Stomach (tissue), 9 donors: ENCODE results near the gene TNFRSF1A. TPM values are rescaled to one million over a fixed set of nuclear protein-coding genes. Genes with fewer than 3 reads are reported as not detected.

Experiments used
- DNase-seq, 2 donors: peaks; one replicate each; pipeline versions ENCODE4 v3.0.0 to v3.0.0-alpha.2; 2013 to 2019
- H3K27ac ChIP-seq, 5 donors: fragments of 200-600 bp in 4 of 5; sonication (generic) in 4 of 5; one replicate each; pipeline ENCODE4 v1.5.1; 2013 to 2019; ENCODE audit warnings: mild to moderate bottlenecking in 1 of 5, moderate library complexity in 1 of 5
- H3K27me3 ChIP-seq, 3 donors: fragments of 200-600 bp; sonication (generic); one replicate each; pipeline ENCODE4 v1.5.1; 2017 to 2019; ENCODE audit warnings: mixed run types in 1 of 3
- H3K36me3 ChIP-seq, 4 donors: fragments of 200-600 bp; sonication (generic); 1 replicate in 3 of 4; 2 replicates in 1 of 4; pipeline ENCODE4 v1.5.1; 2016 to 2019
- H3K4me1 ChIP-seq, 4 donors: fragments of 200-600 bp; sonication (generic); one replicate each; pipeline ENCODE4 v1.5.1; 2016 to 2019
- H3K4me3 ChIP-seq, 4 donors: fragments of 200-600 bp; sonication (generic) in 3 of 4; one replicate each; pipeline ENCODE4 v1.5.1; 2016 to 2019; ENCODE audit warnings: mild to moderate bottlenecking in 1 of 4
- H3K9me3 ChIP-seq, 4 donors: fragments of 200-600 bp; sonication (generic); one replicate each; pipeline ENCODE4 v1.5.1; 2016 to 2019
- EP300 ChIP-seq: sonication (generic); formaldehyde crosslinking; IDR thresholded peaks from one replicate; pipeline ENCODE4 v1.6.1; 2017; ENCODE audit warnings: antibody characterized with exemption
- POLR2A ChIP-seq, 4 donors: fragments of 450-650 bp; IDR thresholded peaks; one replicate each; pipeline ENCODE4 v1.6.1; 2016; ENCODE audit warnings: antibody characterized with exemption in 4 of 4, control low read depth in 2 of 4, mild to moderate bottlenecking in 1 of 4, moderate library complexity in 1 of 4
- POLR2AphosphoS5 ChIP-seq, 3 donors: sonication (generic); formaldehyde crosslinking; IDR thresholded peaks; one replicate each; pipeline ENCODE4 v1.6.1; 2016; ENCODE audit warnings: antibody characterized with exemption in 3 of 3
- WGBS, 5 donors: extraction: QIAGEN DNeasy Blood & Tissue Kit in 3 of 5; methylation state at CpG; one replicate each; pipeline versions ENCODE4 v1.1.5 to v1.1.7; 2013 to 2018; 5-methylcytosine and 5-hydroxymethylcytosine counted together
- intact Hi-C: fragments of 100-400 bp; cut with DNase I; formaldehyde crosslinking; loops from one replicate; pipeline ENCODE4 v1.15.1; 2023; ENCODE audit warnings: low total_unique reads
- polyA plus RNA-seq, 3 donors: library from polyadenylated mRNA; stranded (reverse); fragments of 200-250 nt; gene quantifications; one replicate each; pipeline ENCODE4 v1.2.3, GENCODE V29; 2013
- total RNA-seq, 5 donors: library from RNA; depleted of rRNA; stranded (reverse); fragments of >200 nt; gene quantifications; one replicate each; pipeline versions ENCODE4 v1.1.0 to v1.2.3, GENCODE V29; 2014 to 2016
- TF ChIP-seq, protein P1 (sequence below), 7 experiments: fragments of 450-650 bp in 4 of 7; fragments of 200-600 bp in 3 of 7; sonication (generic) in 3 of 7; IDR thresholded peaks; one replicate each; pipeline ENCODE4 v1.5.1; 2016 to 2019; ENCODE audit warnings: antibody characterized with exemption in 7 of 7, control low read depth in 2 of 7, mild to moderate bottlenecking in 1 of 7
- donor health status: healthy with polysubstance abuse.
- donor health status: Bipolar disorder and iron deficiency.
- donor health status: healthy.

The TNFRSF1A gene
- total and polyA plus RNA-seq, 8 donors: 35.2 to 432 (median 102) TPM

GRCh38 chr12:6328945-6329702, 12.8 kb downstream of the TNFRSF1A start:
- H3K27me3 ChIP-seq: no peaks in the 10 kb centered on the region
- peaks cover 58 to 78% (median 73%) of the 10 kb centered on the region in 4 donors for H3K36me3 ChIP-seq
- H3K9me3 ChIP-seq: no peaks in the 10 kb centered on the region
- H3K4me1 ChIP-seq: peaks cover 49 to 100% (median 88%) of the 10 kb centered on the region in 4 donors
- intact Hi-C loops: loop anchor here (5.0 to 10.0 kb wide), 2 partner anchors 136 to 203 kb away; partner anchors contain the start of gene GAPDH
- TF ChIP-seq POLR2AphosphoS5 (IDR thresholded peaks at IDR 0.05) (peak in 1 of 3 donors; percentile 21), POLR2A (IDR thresholded peaks at IDR 0.05) (no peak), EP300 (no peak)
- TF ChIP-seq, protein P1, sequence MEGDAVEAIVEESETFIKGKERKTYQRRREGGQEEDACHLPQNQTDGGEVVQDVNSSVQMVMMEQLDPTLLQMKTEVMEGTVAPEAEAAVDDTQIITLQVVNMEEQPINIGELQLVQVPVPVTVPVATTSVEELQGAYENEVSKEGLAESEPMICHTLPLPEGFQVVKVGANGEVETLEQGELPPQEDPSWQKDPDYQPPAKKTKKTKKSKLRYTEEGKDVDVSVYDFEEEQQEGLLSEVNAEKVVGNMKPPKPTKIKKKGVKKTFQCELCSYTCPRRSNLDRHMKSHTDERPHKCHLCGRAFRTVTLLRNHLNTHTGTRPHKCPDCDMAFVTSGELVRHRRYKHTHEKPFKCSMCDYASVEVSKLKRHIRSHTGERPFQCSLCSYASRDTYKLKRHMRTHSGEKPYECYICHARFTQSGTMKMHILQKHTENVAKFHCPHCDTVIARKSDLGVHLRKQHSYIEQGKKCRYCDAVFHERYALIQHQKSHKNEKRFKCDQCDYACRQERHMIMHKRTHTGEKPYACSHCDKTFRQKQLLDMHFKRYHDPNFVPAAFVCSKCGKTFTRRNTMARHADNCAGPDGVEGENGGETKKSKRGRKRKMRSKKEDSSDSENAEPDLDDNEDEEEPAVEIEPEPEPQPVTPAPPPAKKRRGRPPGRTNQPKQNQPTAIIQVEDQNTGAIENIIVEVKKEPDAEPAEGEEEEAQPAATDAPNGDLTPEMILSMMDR (IDR thresholded peaks at IDR 0.05): no peak
- H3K27ac ChIP-seq: peak overlapping the region in 4 of 5 donors; percentile 35 to 99 (median 96)
- no peak for DNase-seq
- no peak overlapping the region for H3K4me3 ChIP-seq
- 87 to 90% (median 89%) methylated on average over 64 to 75 of the region's 75 CpGs for WGBS, 5 donors

GRCh38 chr12:6328045-6328779, 13.7 kb downstream of the TNFRSF1A start:
- H3K9me3 ChIP-seq: no peaks in the 10 kb centered on the region
- intact Hi-C loops: loop anchor here (5.0 to 10.0 kb wide), 2 partner anchors 137 to 204 kb away; partner anchors contain the start of gene GAPDH
- H3K4me3 ChIP-seq: peak overlapping the region in 1 of 4 donors; percentile 22
- WGBS, 5 donors: 80 to 88% (median 82%) methylated on average over 10 of the region's 10 CpGs
- DNase-seq: no peak
- peaks cover 52 to 69% (median 64%) of the 10 kb centered on the region in 4 donors for H3K36me3 ChIP-seq
- no peaks in the 10 kb centered on the region for H3K27me3 ChIP-seq
- peak overlapping the region in 4 of 5 donors; percentile 49 to 99 (median 96) for H3K27ac ChIP-seq
- peaks cover 49 to 100% (median 88%) of the 10 kb centered on the region in 4 donors for H3K4me1 ChIP-seq
- TF ChIP-seq POLR2AphosphoS5 (IDR thresholded peaks at IDR 0.05) (no peak), POLR2A (IDR thresholded peaks at IDR 0.05) (no peak), EP300 (no peak)
- TF ChIP-seq, protein P1 (IDR thresholded peaks at IDR 0.05): no peak

DNA sequence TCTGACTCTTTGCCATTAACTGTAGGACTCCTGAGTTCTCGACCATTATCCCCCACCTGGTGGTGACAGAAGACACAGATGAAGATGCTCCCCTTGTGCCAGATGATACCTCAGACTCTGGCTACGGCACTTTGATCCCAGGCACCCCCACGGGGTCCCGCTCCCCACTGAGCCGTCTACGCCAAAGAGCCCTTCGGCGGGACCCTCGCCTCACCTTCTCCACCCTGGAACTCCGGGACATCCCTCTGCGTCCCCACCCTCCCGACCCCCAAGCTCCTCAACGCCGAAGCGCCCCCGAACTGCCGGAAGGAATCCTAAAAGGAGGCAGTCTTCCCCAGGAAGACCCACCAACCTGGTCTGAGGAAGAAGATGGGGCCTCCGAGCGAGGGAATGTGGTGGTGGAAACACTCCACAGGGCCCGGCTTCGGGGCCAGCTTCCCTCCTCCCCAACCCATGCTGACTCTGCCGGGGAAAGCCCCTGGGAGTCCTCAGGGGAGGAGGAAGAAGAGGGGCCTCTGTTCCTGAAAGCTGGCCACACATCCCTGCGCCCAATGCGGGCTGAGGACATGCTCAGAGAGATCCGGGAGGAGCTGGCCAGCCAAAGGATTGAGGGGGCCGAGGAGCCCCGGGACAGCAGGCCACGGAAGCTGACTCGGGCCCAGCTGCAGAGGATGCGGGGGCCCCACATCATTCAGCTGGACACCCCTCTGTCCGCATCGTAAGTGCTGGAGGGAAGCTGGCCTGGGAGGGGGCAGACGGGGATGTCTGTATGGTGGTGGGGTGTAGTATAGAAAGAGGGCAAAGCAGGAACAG, 14.4 kb downstream of the TNFRSF1A start:
- H3K4me1 ChIP-seq: peaks cover 49 to 100% (median 88%) of the 10 kb centered on the region in 4 donors
- no peaks in the 10 kb centered on the region for H3K9me3 ChIP-seq
- H3K27me3 ChIP-seq: no peaks in the 10 kb centered on the region
- peak in 1 of 2 donors; percentile 51 for DNase-seq
- H3K4me3 ChIP-seq: peak overlapping the region in 1 of 4 donors; percentile 22
- 61 to 80% (median 74%) methylated on average over 32 to 33 of the region's 33 CpGs for WGBS, 5 donors
- H3K36me3 ChIP-seq: peaks cover 45 to 61% (median 56%) of the 10 kb centered on the region in 4 donors
- peak overlapping the region; percentile 8 to 99 (median 95) for H3K27ac ChIP-seq
- TF ChIP-seq, protein P1 (IDR thresholded peaks at IDR 0.05): no peak
- no peak for TF ChIP-seq POLR2A (IDR thresholded peaks at IDR 0.05)
- TF ChIP-seq POLR2AphosphoS5 (IDR thresholded peaks at IDR 0.05): no peak
- no peak for TF ChIP-seq EP300
- intact Hi-C loops: loop anchor here (5.0 to 10.0 kb wide), 2 partner anchors 137 to 205 kb away; partner anchors contain the start of gene GAPDH
